GM19351 (cell line): Measurements from ENCODE around the gene EIF2AK3.
"Not testable (repeated sequence)": the region's sequence is repeated elsewhere in the genome, so short reads cannot be mapped to it uniquely, and the experiment has no call there.

Source experiments
- ATAC-seq: cut with Tn5 transposase; IDR thresholded peaks from one replicate; pipeline ENCODE4 v1.9.1; 2021; ENCODE audit warnings: mild to moderate bottlenecking, moderate library complexity; ENCODE audit not compliant: unreplicated experiment

The EIF2AK3 gene

DNA sequence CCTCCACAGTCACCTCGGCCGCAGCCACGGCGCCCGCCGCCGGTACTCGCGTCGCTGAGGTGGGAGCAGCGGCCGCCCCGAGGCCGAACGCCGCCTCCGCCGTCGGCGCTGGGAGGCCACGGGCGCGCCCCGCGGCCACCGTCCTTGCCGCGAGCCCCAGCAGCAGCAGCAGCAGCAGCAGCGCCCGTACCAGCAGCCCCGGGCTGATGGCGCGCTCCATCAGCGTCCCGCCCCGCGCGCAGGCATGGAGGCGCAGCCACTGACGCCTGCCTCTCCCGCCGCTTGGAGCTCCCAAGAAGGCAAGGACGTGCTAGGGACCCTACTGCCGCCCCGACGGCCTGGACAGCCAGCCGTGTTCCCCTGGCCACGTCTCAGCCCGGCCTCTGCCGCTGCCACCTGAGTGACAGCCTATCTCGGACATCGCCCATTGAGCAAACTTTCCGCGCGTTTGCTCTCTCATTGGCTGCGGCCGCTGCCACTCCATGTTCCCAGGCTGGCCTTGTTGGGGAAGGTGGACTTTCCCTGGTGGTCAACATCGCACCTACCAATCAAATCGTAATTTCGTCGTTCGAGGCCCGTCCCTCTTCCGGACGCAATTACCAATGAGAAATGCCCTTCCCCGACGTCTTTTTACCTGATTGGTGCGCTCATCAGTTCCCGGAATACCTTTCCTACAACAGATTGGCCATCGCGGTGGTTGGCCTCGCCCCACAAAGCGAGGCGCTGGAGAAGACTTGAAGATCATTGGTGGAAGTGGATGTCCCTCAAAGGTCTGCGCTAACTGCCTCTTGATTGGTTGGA is at the start of gene EIF2AK3:
EIF2AK3 (minus strand) TSS at position 410 of the 801 bp plus-strand sequence; CDS start at position 220, 190 bp downstream.
- peak; percentile 80 for ATAC-seq

DNA sequence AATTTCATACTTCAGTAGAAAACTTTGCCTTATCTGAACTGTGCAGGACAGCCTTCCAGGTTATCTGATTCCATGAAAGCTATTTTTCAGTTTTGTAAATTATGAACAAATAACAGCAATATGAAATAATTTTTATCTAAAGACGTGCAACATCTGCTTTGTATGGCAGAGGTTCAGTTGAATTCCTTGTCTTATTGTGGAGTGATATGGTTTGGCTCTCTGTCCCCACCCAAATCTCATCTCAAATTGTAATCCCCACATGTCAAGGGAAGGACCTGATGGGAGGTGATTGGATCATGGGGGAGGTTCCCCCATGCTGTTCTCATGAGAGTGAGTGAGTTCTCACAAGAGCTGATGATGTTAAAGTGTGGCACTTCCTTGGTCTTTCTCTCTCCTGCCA is 46.1 kb upstream of the EIF2AK3 start:
- ATAC-seq = no peak

DNA sequence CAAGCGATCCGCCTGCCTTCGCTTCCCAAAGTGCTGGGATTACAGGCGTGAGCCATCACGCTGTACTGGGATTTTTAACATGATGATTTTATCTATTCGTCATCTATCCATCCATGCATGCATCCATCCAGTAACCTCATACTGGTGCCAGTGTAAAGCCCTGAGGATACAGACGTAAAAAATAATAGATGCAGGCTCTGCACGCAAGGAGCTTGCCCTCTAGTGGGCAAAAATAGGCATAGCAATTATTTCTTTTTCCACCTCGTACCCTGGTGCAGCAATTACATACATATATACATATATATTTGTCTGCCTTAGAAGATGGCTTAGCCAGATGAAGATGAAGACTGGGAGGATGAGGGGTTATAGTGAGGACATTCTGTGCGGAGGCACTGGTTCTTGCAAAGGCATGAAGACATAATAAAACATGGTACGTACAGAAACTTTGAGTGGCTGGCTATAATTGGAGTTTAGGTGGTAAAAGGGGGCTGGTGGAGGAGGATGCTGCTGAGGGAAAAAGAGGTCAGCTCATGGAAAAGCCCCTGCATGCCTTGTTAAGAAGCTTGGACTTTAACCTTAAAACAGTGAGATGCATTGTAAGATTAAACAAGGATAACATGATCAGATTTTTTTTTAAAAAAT is 44.6 kb upstream of the EIF2AK3 start:
- ATAC-seq = peak; percentile 44

DNA sequence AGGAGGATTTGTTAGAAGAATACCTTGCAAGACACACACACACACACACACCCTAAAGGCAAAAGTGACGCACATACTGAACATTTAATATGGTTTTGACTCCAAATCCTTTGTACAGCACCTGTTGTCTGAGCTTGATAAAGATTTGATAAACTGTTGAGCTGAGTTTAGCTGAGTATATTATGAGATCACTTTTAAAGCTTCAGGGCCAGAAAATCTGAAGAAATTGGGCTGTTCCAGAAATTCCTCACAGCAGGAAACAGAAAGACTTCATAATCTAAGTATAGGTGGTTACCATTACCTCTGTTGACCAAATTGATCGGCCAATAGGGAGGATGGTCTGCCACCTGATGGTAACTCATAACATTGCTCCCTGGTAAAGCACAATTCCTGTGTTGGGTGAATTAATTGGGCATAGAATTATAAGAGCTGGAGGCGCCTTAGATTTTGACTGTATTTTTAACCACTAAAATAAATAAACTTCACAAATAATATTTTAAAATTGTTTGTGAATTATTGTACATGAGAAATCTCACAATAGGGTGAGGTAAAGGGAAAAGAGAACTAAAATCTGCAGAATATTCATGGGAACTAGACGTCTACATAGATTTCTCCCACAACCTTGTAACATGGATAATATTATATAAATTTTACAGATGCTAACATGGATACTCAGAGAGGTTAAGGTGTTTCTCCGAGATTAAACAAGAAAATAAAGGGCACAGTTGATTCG is 42.4 kb upstream of the EIF2AK3 start:
- peak; percentile 93 for ATAC-seq

DNA sequence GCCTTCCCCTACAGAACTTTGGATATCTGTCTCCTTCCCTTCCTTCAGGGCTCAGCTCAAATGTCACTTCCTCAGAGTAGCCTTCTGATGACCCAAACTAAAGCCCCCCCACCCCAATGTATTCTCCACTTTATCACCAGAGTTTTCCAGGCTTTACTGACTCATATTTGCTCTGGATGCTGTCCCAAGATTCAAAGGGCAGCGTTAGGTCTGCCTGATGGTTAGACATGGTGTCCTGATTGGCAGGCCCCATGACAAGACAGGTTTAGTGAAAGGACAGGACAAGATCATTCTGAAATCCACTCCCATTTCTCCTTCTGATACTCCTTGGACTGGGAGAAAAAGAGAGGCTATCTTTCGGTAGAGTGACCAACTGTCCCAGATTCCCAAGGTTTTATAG is 41.6 kb upstream of the EIF2AK3 start:
- no peak for ATAC-seq

DNA sequence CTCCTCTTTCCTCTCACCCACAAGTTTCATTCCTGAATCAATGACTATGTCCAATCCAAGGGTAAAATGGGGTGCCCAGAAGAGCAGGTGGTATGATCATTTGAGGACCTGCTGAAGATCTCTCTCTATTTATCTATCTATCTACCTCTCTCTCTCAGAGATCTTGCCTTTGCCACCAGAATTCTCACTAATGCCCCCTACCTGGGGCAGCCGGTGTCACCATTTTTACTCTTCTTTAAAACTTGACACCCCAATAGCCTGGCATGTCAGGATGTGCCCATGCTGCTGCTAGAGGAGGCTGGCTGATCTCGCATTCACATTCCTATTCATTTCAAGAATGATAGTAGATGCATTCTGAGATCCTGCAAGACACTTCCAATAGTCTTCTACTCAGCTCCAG is 40.0 kb upstream of the EIF2AK3 start:
- no peak for ATAC-seq

DNA sequence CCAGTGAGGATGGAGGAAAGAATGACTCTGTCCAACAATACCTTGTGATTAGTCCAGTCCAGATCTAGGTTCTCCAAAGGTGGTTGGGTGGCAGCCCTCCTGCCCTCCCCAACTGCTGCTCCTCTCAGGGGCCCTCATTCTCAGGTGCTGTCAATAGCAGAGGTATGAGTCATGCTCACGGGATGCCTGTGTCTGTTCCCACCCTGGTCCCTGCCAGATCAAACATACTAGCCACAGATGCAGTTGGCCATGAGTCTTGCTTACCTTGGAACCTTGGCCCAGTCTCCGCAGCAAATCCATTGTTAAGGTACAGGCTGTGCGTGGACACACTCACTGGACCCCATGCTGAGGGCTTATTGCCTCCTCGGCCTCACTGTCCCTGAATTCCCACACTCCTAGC is 39.3 kb upstream of the EIF2AK3 start:
- no peak for ATAC-seq

DNA sequence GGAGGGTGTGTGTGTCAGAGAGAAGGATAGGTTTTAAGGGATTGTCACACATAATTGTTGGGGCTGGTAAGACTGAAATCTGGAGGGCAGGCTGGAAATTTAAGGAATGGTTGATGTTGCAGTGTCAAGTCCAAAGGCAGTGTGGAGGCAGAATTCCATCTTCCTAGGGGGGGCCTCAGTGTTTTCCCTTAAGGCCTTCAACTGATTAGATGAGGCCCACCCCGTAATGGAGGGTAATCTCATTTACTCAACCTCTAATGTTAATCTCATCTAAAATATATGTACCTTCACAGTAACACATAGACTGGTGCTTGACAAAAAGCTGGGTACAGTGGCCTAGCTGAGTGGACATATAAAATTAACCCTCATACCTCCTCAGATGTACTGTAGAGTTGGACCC is 33.4 kb upstream of the EIF2AK3 start:
- no peak for ATAC-seq

DNA sequence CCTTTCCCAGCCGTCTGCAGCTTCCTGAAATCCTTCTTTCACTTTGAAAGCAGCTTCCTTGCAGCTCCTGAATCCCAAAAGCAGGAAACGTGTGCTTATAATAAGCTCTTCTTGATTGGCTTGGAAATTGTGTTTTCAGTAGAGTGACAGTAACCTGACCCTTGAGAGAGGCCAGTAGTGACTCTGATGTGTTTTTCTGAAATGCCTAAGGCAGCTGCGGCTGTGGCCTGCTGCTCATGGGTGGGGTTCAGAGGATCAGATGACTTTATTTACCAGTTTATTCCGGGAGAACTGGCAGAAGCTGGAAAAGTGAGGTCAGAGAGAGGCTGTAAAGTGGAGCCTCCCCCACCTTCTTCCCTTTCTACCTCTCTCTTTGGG is 32.3 kb upstream of the EIF2AK3 start:
- no peak for ATAC-seq

DNA sequence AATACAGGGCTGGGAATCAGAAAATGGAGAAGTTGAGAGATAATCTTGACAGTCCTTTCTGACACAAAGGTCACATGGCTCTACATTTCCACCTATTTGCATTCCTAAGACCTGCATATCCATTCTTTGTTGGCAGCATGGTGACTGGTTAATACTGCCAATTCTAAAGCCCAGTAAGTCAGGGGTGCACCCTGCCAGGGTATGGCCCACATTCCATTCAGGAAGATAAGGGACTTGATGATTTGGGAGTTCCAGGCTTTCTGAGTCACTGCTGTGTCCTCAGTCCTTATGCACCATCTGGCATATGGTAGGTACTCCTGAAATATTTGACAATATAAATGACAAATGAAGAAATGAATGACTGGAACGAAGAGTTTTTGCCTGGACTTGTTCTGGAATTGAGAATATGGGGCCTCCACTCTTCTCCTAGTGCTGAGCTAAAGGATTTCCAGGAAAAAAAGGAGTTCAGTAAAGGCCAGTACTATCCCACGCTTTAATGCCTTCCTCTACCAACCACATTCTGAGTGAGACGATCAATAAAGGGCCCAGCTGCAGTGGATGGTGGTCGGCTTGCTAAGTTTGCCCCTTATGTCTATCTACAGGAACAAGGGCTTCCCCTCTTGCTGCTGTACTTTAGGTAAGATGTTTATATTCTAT is 31.7 kb upstream of the EIF2AK3 start:
- ATAC-seq = no peak

DNA sequence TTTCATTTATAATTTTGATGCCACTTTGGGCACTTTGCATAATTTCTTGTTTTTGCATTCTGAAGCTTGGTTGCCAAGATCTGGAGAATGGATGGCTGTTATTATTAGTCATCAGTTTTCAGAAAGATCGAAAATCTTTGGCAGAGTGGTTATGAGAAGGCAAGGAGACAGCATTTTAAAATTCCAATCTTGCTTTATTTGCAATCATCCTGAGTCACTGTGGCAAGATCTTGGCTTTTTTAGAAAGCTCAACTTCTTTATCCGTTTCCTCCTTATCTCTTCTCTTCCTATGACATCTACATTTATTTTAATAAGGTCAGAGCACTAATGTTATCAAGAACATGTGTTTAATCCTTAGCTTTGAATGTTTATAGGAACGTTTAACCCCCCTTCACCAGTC is 31.1 kb upstream of the EIF2AK3 start:
- ATAC-seq = no peak

DNA sequence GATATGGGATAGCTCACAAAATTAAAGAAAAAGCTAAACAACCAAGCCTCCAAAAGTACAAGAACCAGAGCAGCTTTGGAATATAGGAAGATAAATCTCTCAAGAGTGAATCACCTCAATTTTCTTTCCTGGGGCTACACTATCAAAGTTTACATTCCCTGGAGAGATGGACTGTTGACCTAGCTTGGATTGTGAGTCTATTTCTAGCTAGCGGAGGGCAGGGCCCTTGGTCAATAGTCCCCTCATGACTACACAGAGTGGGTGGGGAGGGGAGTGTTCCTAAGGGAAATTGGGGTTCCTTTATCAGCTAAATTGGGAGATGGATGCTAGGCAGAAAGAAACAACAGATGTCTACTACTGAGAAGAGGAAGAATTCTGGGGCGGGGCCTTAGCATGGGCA is 29.9 kb upstream of the EIF2AK3 start:
- ATAC-seq = no peak

DNA sequence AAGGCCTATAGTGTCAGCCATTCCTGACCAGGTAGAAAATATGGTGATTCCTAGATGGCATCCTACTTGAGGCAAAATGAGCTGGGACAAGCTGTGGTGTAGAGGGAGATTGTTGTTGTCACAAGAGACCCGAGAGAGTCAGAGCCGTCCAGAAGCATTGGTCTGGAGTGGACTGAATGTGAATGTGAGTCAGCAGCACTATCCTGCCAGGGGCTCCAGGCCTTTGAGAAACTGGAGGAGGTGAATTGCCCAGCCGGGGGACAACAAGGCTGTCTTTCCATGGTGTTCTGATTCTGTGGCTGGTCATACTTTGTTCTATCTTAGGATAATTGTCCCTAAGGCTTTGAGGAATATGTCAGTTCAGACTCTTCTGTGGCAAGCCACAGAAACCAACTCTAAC is 29.4 kb upstream of the EIF2AK3 start:
- no peak for ATAC-seq

DNA sequence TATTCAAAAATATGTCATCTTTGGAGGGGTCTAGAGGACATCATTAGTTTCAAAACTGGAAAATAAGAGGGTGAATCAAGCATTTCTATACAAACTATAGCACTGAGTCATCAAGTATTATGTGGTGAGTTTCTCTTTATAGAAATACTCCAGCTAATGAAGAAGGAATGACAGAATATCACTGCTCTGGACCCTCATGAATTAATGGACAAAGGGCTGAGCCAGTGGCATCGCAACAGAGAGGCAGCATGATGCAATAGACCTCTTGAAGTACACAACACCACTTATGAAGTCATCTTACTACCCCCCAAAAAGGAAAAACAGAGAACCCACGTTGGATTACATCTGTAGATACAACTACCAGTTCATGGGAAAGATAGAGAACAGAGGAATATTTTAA is 27.4 kb upstream of the EIF2AK3 start:
- ATAC-seq = no peak

DNA sequence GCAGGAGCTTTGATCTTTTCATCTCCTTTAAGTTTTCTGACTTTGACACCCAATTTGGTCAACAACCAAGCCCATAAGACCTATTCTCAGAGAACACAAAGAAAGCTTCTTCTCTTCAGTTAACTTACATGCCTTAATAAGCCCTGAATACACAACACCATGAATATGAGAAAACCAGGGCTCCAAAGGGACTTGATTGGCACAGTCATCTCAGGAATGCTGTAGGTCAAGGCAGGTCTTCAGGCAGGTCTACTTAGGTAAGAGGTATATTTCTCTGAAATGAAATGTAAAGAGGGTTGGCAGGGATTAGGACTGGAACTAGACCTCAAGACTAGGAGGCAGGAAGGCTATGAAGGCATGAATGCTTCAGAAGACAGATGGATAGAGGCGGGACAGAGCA is 24.4 kb upstream of the EIF2AK3 start:
- no peak for ATAC-seq

DNA sequence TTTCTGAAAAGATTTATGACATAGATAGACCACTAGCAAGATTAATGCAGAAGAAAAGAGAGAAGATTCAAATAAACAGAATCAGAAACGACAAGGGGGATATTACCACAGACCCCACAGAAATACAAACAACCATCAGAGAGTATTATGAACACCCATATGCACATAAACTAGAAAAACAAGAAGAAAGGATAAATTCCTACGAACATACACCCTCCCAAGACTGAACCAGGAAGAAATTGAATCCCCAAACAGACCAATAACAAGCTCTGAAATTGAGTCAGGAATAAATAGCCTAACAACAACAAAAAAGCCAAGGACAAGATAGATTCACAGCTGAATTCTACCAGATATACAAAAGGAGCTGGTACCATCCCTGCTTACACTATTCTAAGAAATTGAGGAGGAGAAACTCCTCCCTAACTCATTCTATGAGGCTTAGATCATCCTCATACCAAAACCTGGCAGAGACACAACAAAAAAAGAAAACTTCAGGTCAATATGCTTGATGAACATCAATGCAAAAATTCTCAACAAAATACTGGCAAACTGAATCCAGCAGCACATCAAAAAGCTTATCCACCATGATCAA is 18.1 kb upstream of the EIF2AK3 start:
- ATAC-seq = not testable (repeated sequence)

DNA sequence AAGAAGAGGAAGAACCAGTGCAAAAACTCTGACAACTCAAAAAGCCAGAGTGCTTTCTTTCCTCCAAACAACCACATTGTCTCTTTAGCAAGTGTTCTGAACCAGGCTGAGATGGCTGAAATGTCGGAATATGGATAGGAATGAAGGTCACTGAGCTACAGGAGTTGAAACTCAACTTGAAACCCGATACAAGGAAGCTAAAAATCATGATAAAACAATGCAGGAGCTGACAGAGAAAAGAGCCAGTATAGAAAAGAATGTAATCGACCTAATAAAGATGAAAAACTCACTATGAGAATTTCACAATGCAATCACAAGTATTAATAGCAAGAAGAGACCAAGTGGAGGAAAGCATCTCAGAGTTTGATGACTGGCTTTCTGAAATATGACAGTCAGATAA is 15.0 kb upstream of the EIF2AK3 start:
- no peak for ATAC-seq

DNA sequence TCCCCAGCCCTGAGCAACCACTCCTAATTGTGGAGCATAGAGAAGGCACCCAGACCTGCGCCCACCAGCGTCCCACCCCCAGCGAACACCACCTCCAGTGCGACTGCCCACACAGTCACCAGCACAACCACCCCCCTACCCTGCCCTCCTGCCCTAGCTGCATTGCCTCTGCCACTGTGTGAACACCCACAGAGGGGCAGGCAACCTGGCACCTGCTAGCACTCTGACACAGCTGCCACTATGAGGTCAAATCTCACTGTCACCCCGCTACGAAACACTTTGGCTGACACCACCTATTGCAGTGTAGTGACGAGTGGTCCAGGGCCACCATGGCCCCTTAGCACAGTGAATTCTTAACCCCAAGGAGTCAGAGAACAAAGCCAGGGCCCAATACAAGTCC is 14.1 kb upstream of the EIF2AK3 start:
- no peak for ATAC-seq

DNA sequence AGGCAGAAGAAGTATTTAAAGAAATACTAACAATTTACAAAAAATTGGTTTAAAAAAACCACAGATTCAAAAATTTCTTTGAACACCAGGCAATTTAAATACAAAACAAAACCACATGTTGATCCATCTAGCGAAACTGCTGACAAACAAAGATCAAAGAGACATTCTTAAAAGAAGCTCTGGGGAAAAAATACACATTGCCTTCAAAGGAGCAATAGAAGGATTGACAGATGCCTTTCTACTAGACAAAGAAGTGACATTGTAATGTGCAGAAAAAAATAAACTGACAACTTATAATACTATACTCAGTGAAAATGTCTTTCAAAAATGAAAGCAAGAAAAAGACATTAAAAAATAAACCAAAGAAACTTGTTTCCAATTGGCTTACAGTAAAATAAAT is 12.6 kb upstream of the EIF2AK3 start:
- ATAC-seq = no peak

DNA sequence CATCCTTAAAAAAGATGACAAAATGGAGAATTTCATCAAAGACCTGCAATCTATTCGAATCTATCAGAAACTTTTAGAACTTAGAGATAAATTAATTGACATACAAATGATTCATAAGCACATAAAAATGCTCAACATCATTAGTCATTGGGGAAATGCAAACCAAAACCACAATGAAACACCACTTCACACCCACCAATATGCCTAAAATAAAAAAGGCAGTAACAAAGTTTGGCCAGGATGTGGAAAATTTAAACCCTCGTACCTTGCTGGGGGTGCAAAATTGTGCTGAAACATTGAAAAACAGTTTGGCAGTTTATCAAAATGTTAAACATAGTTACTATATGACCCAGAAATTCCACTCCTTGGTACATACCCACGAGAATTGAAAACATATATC is 11.5 kb upstream of the EIF2AK3 start:
- ATAC-seq = no peak

DNA sequence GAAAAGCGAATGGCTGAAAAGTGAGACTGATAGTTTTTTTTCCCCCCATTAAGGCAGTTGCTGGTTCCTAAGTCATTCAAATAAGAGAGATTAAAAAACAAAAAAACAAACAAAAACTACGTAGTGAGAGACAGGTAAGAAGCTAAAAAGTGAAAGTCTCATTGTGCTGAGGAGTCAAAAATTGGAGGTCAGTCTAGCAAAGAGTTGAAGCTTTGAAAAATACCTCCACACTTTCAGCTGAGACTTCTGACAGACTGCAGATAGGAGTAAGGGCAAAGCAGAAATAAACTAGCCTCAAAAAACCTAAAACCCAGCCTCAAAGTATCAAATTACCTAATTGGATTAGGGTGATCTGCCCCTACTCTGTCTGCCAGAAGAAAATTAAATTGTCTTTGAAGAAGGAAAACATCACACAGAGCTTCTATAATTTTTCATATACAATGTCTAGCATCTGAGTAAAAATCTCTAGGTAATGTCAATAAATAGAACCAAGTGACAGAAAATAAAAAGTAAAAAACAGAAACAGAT is 10.9 kb upstream of the EIF2AK3 start:
- no peak for ATAC-seq
